Measurements from ENCODE around the gene POGLUT3. TPM values are rescaled to one million over a fixed set of nuclear protein-coding genes. Genes with fewer than 3 reads are reported as not detected.

Gene POGLUT3
- total RNA-seq, 2 experiments from 2014 or later: 3.5 to 4.7 TPM

GRCh38 chr11:108498816-108499408 is 728 bp upstream of the POGLUT3 start:
- CTCF ChIA-PET: interaction anchor here (1.2 kb wide), 1 partner anchor 12 kb away, joined by 3 read pairs; no protein-coding TSS in a partner anchor
- no peak for ATAC-seq
- Mint-ChIP-seq H3K27me3 (no peaks in the 10 kb centered on the region), H3K4me1 (peaks cover 17% of the 10 kb centered on the region), H3K27ac (peak overlapping the region; percentile 93), H3K36me3 (ENCODE audit: low read depth) (no peaks in the 10 kb centered on the region), H3K4me3 (peak overlapping the region; percentile 77), H3K9me3 (ENCODE audit: low read depth) (no peaks in the 10 kb centered on the region)
- intact Hi-C loops (cut with DNase I, micrococcal nuclease): loop anchor here in 1 of 2 experiments (10.0 kb wide), 1 partner anchor 274 kb away; the partner anchor contains the start of genes ATM and NPAT
- POLR2A ChIA-PET: interaction anchor here (0.6 kb wide), 1 partner anchor 279 kb away, joined by 3 read pairs; no protein-coding TSS in a partner anchor
- DNase-seq: peak; percentile 7

- ChIA-PET CTCF (interaction anchor here (1.2 kb wide), 1 partner anchor 14 kb away, joined by 3 read pairs; no protein-coding TSS in a partner anchor), POLR2A (no interaction called here)
- ATAC-seq: peak; percentile 91
Observed at GRCh38 chr11:108497317-108498045, 703 bp downstream of the POGLUT3 start.

GRCh38 chr11:108496643-108497256 is 1.4 kb downstream of the POGLUT3 start:
- POLR2A ChIA-PET: no interaction called here
- Mint-ChIP-seq H3K27ac (peak overlapping the region; percentile 91), H3K9me3 (ENCODE audit: low read depth) (no peaks in the 10 kb centered on the region), H3K27me3 (no peaks in the 10 kb centered on the region), H3K4me3 (peak overlapping the region; percentile 81), H3K4me1 (peaks cover 17% of the 10 kb centered on the region), H3K36me3 (ENCODE audit: low read depth) (no peaks in the 10 kb centered on the region)
- intact Hi-C loops (cut with DNase I, micrococcal nuclease): loop anchor here (1.0 to 10.0 kb wide), 8 partner anchors 29 to 487 kb away; partner anchors contain the start of genes C11orf65 (in 2 of the 2), NPAT (in 2 of the 2), ACAT1 (in 1 of the 2) and ATM (in 1 of the 2)
- no peak for DNase-seq
- no peak for ATAC-seq
- CTCF ChIA-PET: no interaction called here

More at GRCh38 chr11:108497317-108498045, 703 bp downstream of the POGLUT3 start:
- peak; percentile 85 for DNase-seq
- H3K27me3 Mint-ChIP-seq: no peaks in the 10 kb centered on the region
- peak overlapping the region; percentile 81 for H3K4me3 Mint-ChIP-seq
- no peaks in the 10 kb centered on the region for H3K9me3 Mint-ChIP-seq (ENCODE audit: low read depth)
- H3K36me3 Mint-ChIP-seq (ENCODE audit: low read depth): no peaks in the 10 kb centered on the region
- intact Hi-C loops (cut with DNase I, micrococcal nuclease): loop anchor here (1.0 to 10.0 kb wide), 8 partner anchors 30 to 488 kb away; partner anchors contain the start of genes C11orf65 (in 2 of the 2), NPAT (in 2 of the 2), ACAT1 (in 1 of the 2) and ATM (in 1 of the 2)
- H3K4me1 Mint-ChIP-seq: peaks cover 17% of the 10 kb centered on the region
- H3K27ac Mint-ChIP-seq: peak overlapping the region; percentile 91

- no peak for DNase-seq
- H3K36me3 Mint-ChIP-seq (ENCODE audit: low read depth): no peaks in the 10 kb centered on the region
- H3K4me3 Mint-ChIP-seq: no peak overlapping the region
- intact Hi-C loops (cut with DNase I, micrococcal nuclease): loop anchor here in 1 of 2 experiments (10.0 kb wide), 1 partner anchor 271 kb away; the partner anchor contains the start of genes ATM and NPAT
- POLR2A ChIA-PET: no interaction called here
- CTCF ChIA-PET: no interaction called here
- H3K27ac Mint-ChIP-seq: no peak overlapping the region
- peaks cover 17% of the 10 kb centered on the region for H3K4me1 Mint-ChIP-seq
- H3K27me3 Mint-ChIP-seq: no peaks in the 10 kb centered on the region
- H3K9me3 Mint-ChIP-seq (ENCODE audit: low read depth): no peaks in the 10 kb centered on the region
- no peak for ATAC-seq
Observed at GRCh38 chr11:108495326-108495725, 2.9 kb downstream of the POGLUT3 start.

GRCh38 chr11:108494182-108494581 is 4.0 kb downstream of the POGLUT3 start:
- no peaks in the 10 kb centered on the region for H3K27me3 Mint-ChIP-seq
- intact Hi-C loops (cut with DNase I, micrococcal nuclease): loop anchor here in 1 of 2 experiments (10.0 kb wide), 1 partner anchor 269 kb away; the partner anchor contains the start of genes ATM and NPAT
- no peak overlapping the region for H3K27ac Mint-ChIP-seq
- no peaks in the 10 kb centered on the region for H3K36me3 Mint-ChIP-seq (ENCODE audit: low read depth)
- ChIA-PET POLR2A (interaction anchor here (0.6 kb wide), 1 partner anchor 289 kb away, joined by 4 read pairs; no protein-coding TSS in a partner anchor), CTCF (interaction anchor here (0.7 kb wide), 1 partner anchor 16 kb away, joined by 3 read pairs; no protein-coding TSS in a partner anchor)
- peaks cover 17% of the 10 kb centered on the region for H3K4me1 Mint-ChIP-seq
- no peak for ATAC-seq
- no peaks in the 10 kb centered on the region for H3K9me3 Mint-ChIP-seq (ENCODE audit: low read depth)
- H3K4me3 Mint-ChIP-seq: no peak overlapping the region
- DNase-seq: no peak

- DNase-seq (no peak), ATAC-seq (no peak)
- Mint-ChIP-seq H3K36me3 (ENCODE audit: low read depth) (peaks cover 3% of the 10 kb centered on the region), H3K4me3 (no peak overlapping the region), H3K9me3 (ENCODE audit: low read depth) (no peaks in the 10 kb centered on the region), H3K4me1 (peaks cover 6% of the 10 kb centered on the region), H3K27ac (no peak overlapping the region), H3K27me3 (no peaks in the 10 kb centered on the region)
- POLR2A ChIA-PET: no interaction called here
- intact Hi-C loops (cut with DNase I, micrococcal nuclease): loop anchor here in 1 of 2 experiments (10.0 kb wide), 1 partner anchor 267 kb away; the partner anchor contains the start of genes ATM and NPAT
- CTCF ChIA-PET: interaction anchor here (1.3 kb wide), 1 partner anchor 223 kb away, joined by 3 read pairs; no protein-coding TSS in a partner anchor
Observed at GRCh38 chr11:108491936-108492335, 6.2 kb downstream of the POGLUT3 start.

- intact Hi-C loops (cut with DNase I, micrococcal nuclease): no loop called here
- CTCF ChIA-PET: no interaction called here
- no peaks in the 10 kb centered on the region for H3K4me1 Mint-ChIP-seq
Observed at GRCh38 chr11:108486828-108487227, 11.4 kb downstream of the POGLUT3 start.

GRCh38 chr11:108486331-108486730 is 11.9 kb downstream of the POGLUT3 start:
- POLR2A ChIA-PET: no interaction called here
- DNase-seq (no peak), ATAC-seq (no peak)
- CTCF ChIA-PET: no interaction called here
- Mint-ChIP-seq H3K9me3 (ENCODE audit: low read depth) (no peaks in the 10 kb centered on the region), H3K27me3 (no peaks in the 10 kb centered on the region), H3K36me3 (ENCODE audit: low read depth) (peaks cover 17% of the 10 kb centered on the region), H3K4me1 (no peaks in the 10 kb centered on the region), H3K4me3 (no peak overlapping the region), H3K27ac (no peak overlapping the region)
- intact Hi-C loops (cut with DNase I, micrococcal nuclease): no loop called here

More at GRCh38 chr11:108486828-108487227, 11.4 kb downstream of the POGLUT3 start:
- Mint-ChIP-seq H3K27me3 (no peaks in the 10 kb centered on the region), H3K9me3 (ENCODE audit: low read depth) (no peaks in the 10 kb centered on the region), H3K27ac (no peak overlapping the region), H3K36me3 (ENCODE audit: low read depth) (peaks cover 14% of the 10 kb centered on the region), H3K4me3 (no peak overlapping the region)
- DNase-seq: no peak
- no peak for ATAC-seq
- POLR2A ChIA-PET: no interaction called here

GRCh38 chr11:108483163-108483562 is 15.0 kb downstream of the POGLUT3 start:
- Mint-ChIP-seq H3K4me3 (no peak overlapping the region), H3K27ac (no peak overlapping the region), H3K27me3 (no peaks in the 10 kb centered on the region), H3K36me3 (ENCODE audit: low read depth) (peaks cover 15% of the 10 kb centered on the region), H3K4me1 (no peaks in the 10 kb centered on the region), H3K9me3 (ENCODE audit: low read depth) (no peaks in the 10 kb centered on the region)
- DNase-seq (no peak), ATAC-seq (no peak)
- ChIA-PET CTCF (no interaction called here), POLR2A (no interaction called here)
- intact Hi-C loops (cut with DNase I, micrococcal nuclease): no loop called here

GRCh38 chr11:108474664-108475463 is 23.3 kb downstream of the POGLUT3 start:
- Mint-ChIP-seq H3K27ac (no peak overlapping the region), H3K36me3 (ENCODE audit: low read depth) (peaks cover 4% of the 10 kb centered on the region), H3K9me3 (ENCODE audit: low read depth) (no peaks in the 10 kb centered on the region), H3K4me3 (no peak overlapping the region), H3K27me3 (no peaks in the 10 kb centered on the region), H3K4me1 (no peaks in the 10 kb centered on the region)
- ChIA-PET POLR2A (no interaction called here), CTCF (no interaction called here)
- DNase-seq (no peak), ATAC-seq (no peak)
- intact Hi-C loops (cut with DNase I, micrococcal nuclease): no loop called here

- H3K27ac Mint-ChIP-seq: no peak overlapping the region
- H3K36me3 Mint-ChIP-seq (ENCODE audit: low read depth): peaks cover 4% of the 10 kb centered on the region
- peaks cover 3% of the 10 kb centered on the region for H3K4me1 Mint-ChIP-seq
- no peaks in the 10 kb centered on the region for H3K9me3 Mint-ChIP-seq (ENCODE audit: low read depth)
- ATAC-seq: no peak
- CTCF ChIA-PET: no interaction called here
- H3K27me3 Mint-ChIP-seq: no peaks in the 10 kb centered on the region
- no peak overlapping the region for H3K4me3 Mint-ChIP-seq
- intact Hi-C loops (cut with DNase I, micrococcal nuclease): no loop called here
- POLR2A ChIA-PET: no interaction called here
- DNase-seq: no peak
Observed at GRCh38 chr11:108472681-108473080, 25.5 kb downstream of the POGLUT3 start.

Measured in activated CD4-positive, alpha-beta T cell treated with anti-CD3 and anti-CD28 coated beads for 36 hours (primary cell).